Osteoblast (primary cell): ENCODE results near the gene CRIM1. TPM values are rescaled to one million over a fixed set of nuclear protein-coding genes. Genes with fewer than 3 reads are reported as not detected.

Source experiments
- DNase-seq: peaks from one replicate; pipeline ENCODE4 v3.0.0; 2011; ENCODE audit warnings: low spot score, mixed read lengths; ENCODE audit not compliant: insufficient read length; ENCODE audit errors: missing footprints
- H2AFZ ChIP-seq: 2 replicates; pipeline ENCODE4 v1.6.0; 2011; ENCODE audit warnings: mild to moderate bottlenecking, low read length
- H3K27ac ChIP-seq: 2 replicates; pipeline ENCODE4 v1.5.1; 2011; ENCODE audit warnings: mild to moderate bottlenecking, low read depth, low read length, moderate library complexity
- H3K27me3 ChIP-seq: 2 replicates; pipeline ENCODE4 v1.6.0; 2012; ENCODE audit warnings: mild to moderate bottlenecking, control low read depth, inconsistent platforms, low read length, moderate library complexity; ENCODE audit not compliant: insufficient read depth
- H3K36me3 ChIP-seq: 2 replicates; pipeline ENCODE4 v1.5.1; 2011; ENCODE audit warnings: mild to moderate bottlenecking, low read length, control low read depth, moderate library complexity; ENCODE audit not compliant: insufficient read depth
- H3K4me1 ChIP-seq: 2 replicates; pipeline ENCODE4 v1.5.1; 2011; ENCODE audit warnings: mild to moderate bottlenecking, low read length, control low read depth, moderate library complexity; ENCODE audit not compliant: insufficient read depth
- H3K4me2 ChIP-seq: 2 replicates; pipeline ENCODE4 v1.6.0; 2011; ENCODE audit warnings: mild to moderate bottlenecking, low read length; ENCODE audit not compliant: insufficient read depth
- H3K4me3 ChIP-seq: fragments of 200-600 bp; sonication (generic); 3 replicates; pipeline ENCODE4 v1.5.1; 2012; ENCODE audit warnings: mild to moderate bottlenecking, low read length, inconsistent platforms; ENCODE audit not compliant: insufficient read depth
- H3K79me2 ChIP-seq: 2 replicates; pipeline ENCODE4 v1.6.0; 2012; ENCODE audit warnings: mild to moderate bottlenecking, low read length, control low read depth, inconsistent platforms; ENCODE audit not compliant: insufficient read depth
- H3K9me3 ChIP-seq: 2 replicates; pipeline ENCODE4 v1.5.1; 2011; ENCODE audit warnings: low read depth, low read length, control low read depth
- H4K20me1 ChIP-seq: 2 replicates; pipeline ENCODE4 v1.6.0; 2012; ENCODE audit warnings: mild to moderate bottlenecking, low read length, control low read depth; ENCODE audit not compliant: insufficient read depth
- CTCF ChIP-seq: IDR thresholded peaks from 2 replicates; pipeline ENCODE4 v1.5.1; 2011; ENCODE audit warnings: mild to moderate bottlenecking, low read depth, low read length, moderate library complexity; ENCODE audit errors: extremely low read depth
- total RNA-seq: library from RNA; depleted of rRNA; stranded (reverse); fragments of >200 nt; gene quantifications from 2 replicates; pipeline ENCODE4 v1.2.3, GENCODE V29; 2012

The CRIM1 gene
- total RNA-seq, 1 donor = 362 TPM

GRCh38 chr2:36478999-36479398, 123.4 kb downstream of the CRIM1 start:
- H4K20me1 ChIP-seq = no peaks in the 10 kb centered on the region
- no peak overlapping the region for H3K4me2 ChIP-seq
- H3K27me3 ChIP-seq = no peaks in the 10 kb centered on the region
- H3K4me1 ChIP-seq = peaks cover 75% of the 10 kb centered on the region
- H3K27ac ChIP-seq = peak overlapping the region; percentile 88
- no peak overlapping the region for H3K4me3 ChIP-seq
- no peak for TF ChIP-seq CTCF
- H2AFZ ChIP-seq = no peak overlapping the region
- peaks cover 90% of the 10 kb centered on the region for H3K36me3 ChIP-seq
- no peak for DNase-seq
- peaks cover 7% of the 10 kb centered on the region for H3K9me3 ChIP-seq
- H3K79me2 ChIP-seq = peaks cover 67% of the 10 kb centered on the region

- H3K27ac ChIP-seq = peak overlapping the region; percentile 88
- peaks cover 79% of the 10 kb centered on the region for H3K4me1 ChIP-seq
- TF ChIP-seq CTCF = no peak
- H3K4me2 ChIP-seq = no peak overlapping the region
- H3K36me3 ChIP-seq = peaks cover 90% of the 10 kb centered on the region
- H3K9me3 ChIP-seq = peaks cover 7% of the 10 kb centered on the region
- H2AFZ ChIP-seq = no peak overlapping the region
- H4K20me1 ChIP-seq = no peaks in the 10 kb centered on the region
- DNase-seq = no peak
- no peaks in the 10 kb centered on the region for H3K27me3 ChIP-seq
- no peak overlapping the region for H3K4me3 ChIP-seq
- H3K79me2 ChIP-seq = peaks cover 67% of the 10 kb centered on the region
Measured at GRCh38 chr2:36479406-36479805, 123.8 kb downstream of the CRIM1 start.

- Histone ChIP-seq H3K27ac (peak overlapping the region; percentile 88), H3K4me1 (peaks cover 85% of the 10 kb centered on the region), H3K36me3 (peaks cover 89% of the 10 kb centered on the region), H2AFZ (no peak overlapping the region), H3K4me3 (no peak overlapping the region), H3K27me3 (no peaks in the 10 kb centered on the region), H3K79me2 (peaks cover 65% of the 10 kb centered on the region), H3K4me2 (no peak overlapping the region), H4K20me1 (no peaks in the 10 kb centered on the region), H3K9me3 (peaks cover 7% of the 10 kb centered on the region)
- DNase-seq = no peak
- no peak for TF ChIP-seq CTCF
Measured at GRCh38 chr2:36480028-36480427, 124.5 kb downstream of the CRIM1 start.

GRCh38 chr2:36480636-36481035, 125.1 kb downstream of the CRIM1 start:
- peak; percentile 41 for DNase-seq
- Histone ChIP-seq H3K4me2 (no peak overlapping the region), H3K9me3 (peaks cover 4% of the 10 kb centered on the region), H3K36me3 (peaks cover 86% of the 10 kb centered on the region), H4K20me1 (no peaks in the 10 kb centered on the region), H2AFZ (no peak overlapping the region), H3K27me3 (no peaks in the 10 kb centered on the region), H3K4me1 (peaks cover 91% of the 10 kb centered on the region), H3K27ac (peak overlapping the region; percentile 88), H3K79me2 (peaks cover 59% of the 10 kb centered on the region), H3K4me3 (no peak overlapping the region)
- no peak for TF ChIP-seq CTCF
